ENCODE measurements around the gene SLC7A10. TPM values are rescaled to one million over a fixed set of nuclear protein-coding genes. Genes with fewer than 3 reads are reported as not detected.

Gene SLC7A10
- total RNA-seq, 2 experiments from 2014 or later = not detected

DNA sequence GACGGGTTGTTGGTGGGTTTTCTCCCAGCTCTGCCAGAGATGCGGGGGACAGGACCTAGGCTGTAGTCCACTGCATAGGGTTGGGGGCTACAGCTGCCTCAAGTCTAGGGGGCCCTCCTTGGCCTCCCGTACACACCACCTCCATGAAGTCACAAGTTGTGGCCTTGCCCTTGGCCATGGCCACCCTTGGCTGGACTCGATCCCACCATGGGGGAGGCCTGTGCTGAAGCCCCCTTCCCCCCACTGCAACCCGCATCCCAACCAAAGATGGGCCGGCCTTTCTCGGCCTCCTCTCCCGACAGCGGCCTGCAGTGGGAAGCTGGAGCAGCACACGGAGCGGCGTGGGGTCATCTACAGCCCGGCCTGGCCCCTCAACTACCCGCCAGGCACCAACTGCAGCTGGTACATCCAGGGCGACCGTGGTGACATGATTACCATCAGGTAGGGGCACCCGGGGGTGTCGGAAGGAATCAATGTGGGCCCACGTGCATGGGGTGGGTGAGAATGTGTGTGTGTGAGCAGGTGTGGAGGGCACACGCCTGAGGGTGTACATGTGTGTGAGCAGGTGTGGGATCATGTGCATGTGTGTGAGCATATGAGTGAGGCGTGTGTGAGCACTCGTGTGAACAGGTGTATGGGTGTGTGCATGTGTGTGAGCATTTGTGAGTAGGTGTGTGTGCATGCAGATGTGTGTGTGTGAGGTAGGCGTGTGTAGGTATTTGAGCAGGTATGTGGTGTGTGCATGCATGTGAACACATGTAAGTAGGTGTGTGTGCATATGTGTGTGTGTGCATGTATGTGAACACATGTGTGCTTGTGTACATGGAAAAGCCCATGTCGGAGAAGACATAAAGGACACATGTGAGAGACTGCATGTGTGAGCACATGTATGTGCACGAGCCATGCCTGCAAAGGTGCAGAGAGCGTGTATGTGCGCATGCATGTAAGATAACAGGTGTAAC lies 22.8 kb downstream of the SLC7A10 start:
- Histone ChIP-seq H3K9me2 (ENCODE audit: insufficient read depth, low read length) (no peaks in the 10 kb centered on the region), H2AFZ (ENCODE audit: low read length) (no peak overlapping the region), H3K27ac (ENCODE audit: low read depth, low read length, poor library complexity, severe bottlenecking) (no peak overlapping the region), H3K79me2 (ENCODE audit: insufficient read depth, low read depth, low read length) (no peaks in the 10 kb centered on the region), H3K4me2 (ENCODE audit: low read length) (no peak overlapping the region), H3K4me1 (ENCODE audit: insufficient read depth, low read length, poor library complexity, severe bottlenecking) (no peaks in the 10 kb centered on the region), H3K4me3 (ENCODE audit: low read depth, low read length, poor library complexity, severe bottlenecking) (no peak overlapping the region), H3K36me3 (ENCODE audit: insufficient read depth, low read length) (no peaks in the 10 kb centered on the region), H4K20me1 (ENCODE audit: insufficient read depth, low read length) (no peaks in the 10 kb centered on the region), H3K9me3 (ENCODE audit: low read length) (no peaks in the 10 kb centered on the region)
- CTCF ChIA-PET (ENCODE audit: unreplicated experiment) = no interaction called here
- intact Hi-C loops (cut with micrococcal nuclease; ENCODE audit: unreplicated experiment) = no loop called here
- POLR2A ChIA-PET = no interaction called here
- no peak for TF ChIP-seq EZH2phosphoT487 (IDR thresholded peaks at IDR 0.05; ENCODE audit: borderline replicate concordance, low read depth, low read length)
- TF ChIP-seq, protein P1, sequence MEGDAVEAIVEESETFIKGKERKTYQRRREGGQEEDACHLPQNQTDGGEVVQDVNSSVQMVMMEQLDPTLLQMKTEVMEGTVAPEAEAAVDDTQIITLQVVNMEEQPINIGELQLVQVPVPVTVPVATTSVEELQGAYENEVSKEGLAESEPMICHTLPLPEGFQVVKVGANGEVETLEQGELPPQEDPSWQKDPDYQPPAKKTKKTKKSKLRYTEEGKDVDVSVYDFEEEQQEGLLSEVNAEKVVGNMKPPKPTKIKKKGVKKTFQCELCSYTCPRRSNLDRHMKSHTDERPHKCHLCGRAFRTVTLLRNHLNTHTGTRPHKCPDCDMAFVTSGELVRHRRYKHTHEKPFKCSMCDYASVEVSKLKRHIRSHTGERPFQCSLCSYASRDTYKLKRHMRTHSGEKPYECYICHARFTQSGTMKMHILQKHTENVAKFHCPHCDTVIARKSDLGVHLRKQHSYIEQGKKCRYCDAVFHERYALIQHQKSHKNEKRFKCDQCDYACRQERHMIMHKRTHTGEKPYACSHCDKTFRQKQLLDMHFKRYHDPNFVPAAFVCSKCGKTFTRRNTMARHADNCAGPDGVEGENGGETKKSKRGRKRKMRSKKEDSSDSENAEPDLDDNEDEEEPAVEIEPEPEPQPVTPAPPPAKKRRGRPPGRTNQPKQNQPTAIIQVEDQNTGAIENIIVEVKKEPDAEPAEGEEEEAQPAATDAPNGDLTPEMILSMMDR (conservative IDR thresholded peaks at IDR 0.05; ENCODE audit: low read length) = no peak
- no TSS peak for BruUV-seq (replicated peaks)
- no peak for DNase-seq (ENCODE audit: low spot score)

DNA sequence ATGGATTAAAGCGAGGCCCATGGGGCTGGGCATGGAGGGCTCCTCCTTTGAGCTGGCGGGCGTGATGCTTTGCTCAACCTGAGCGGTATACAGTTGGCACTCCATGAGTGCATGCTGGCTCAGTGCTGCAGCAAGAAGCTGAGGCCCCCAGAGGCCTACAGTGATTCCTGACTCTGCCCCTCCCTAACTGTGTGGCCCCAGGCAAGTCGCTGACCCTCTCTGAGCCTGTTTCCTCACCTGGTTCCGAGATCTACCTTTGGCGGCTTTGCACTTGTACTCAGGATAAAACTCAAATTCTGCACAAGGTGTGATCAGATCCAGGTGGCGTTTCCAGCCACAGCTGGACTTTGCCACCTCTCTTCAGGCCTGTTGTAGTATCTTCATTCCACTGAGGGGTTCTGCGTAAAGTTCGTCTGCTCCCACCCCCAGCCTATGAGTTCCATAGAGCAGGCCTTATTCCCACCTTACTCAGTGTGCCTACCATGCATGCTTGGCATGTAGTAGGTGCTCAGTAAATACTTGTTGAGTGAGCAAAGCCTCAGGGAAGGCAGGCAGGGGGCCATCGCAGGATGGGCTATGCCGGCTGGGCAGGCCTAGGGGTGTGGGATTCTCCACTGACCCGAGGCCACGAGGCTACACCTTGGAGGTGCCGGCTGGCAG lies 23.6 kb downstream of the SLC7A10 start:
- H3K4me3 ChIP-seq (ENCODE audit: low read depth, low read length, poor library complexity, severe bottlenecking) = no peak overlapping the region
- H3K27ac ChIP-seq (ENCODE audit: low read depth, low read length, poor library complexity, severe bottlenecking) = no peak overlapping the region
- no peaks in the 10 kb centered on the region for H4K20me1 ChIP-seq (ENCODE audit: insufficient read depth, low read length)
- H2AFZ ChIP-seq (ENCODE audit: low read length) = no peak overlapping the region
- intact Hi-C loops (cut with micrococcal nuclease; ENCODE audit: unreplicated experiment) = no loop called here
- POLR2A ChIA-PET = no interaction called here
- H3K9me2 ChIP-seq (ENCODE audit: insufficient read depth, low read length) = no peaks in the 10 kb centered on the region
- H3K9me3 ChIP-seq (ENCODE audit: low read length) = no peaks in the 10 kb centered on the region
- no peaks in the 10 kb centered on the region for H3K4me1 ChIP-seq (ENCODE audit: insufficient read depth, low read length, poor library complexity, severe bottlenecking)
- no peaks in the 10 kb centered on the region for H3K36me3 ChIP-seq (ENCODE audit: insufficient read depth, low read length)
- CTCF ChIA-PET (ENCODE audit: unreplicated experiment) = interaction anchor here (0.6 kb wide), 1 partner anchor 120 kb away, joined by 3 read pairs; no protein-coding TSS in a partner anchor
- no peak for DNase-seq (ENCODE audit: low spot score)
- no TSS peak for BruUV-seq (replicated peaks)
- no peaks in the 10 kb centered on the region for H3K79me2 ChIP-seq (ENCODE audit: insufficient read depth, low read depth, low read length)
- H3K4me2 ChIP-seq (ENCODE audit: low read length) = no peak overlapping the region
- TF ChIP-seq, protein P1 (conservative IDR thresholded peaks at IDR 0.05; ENCODE audit: low read length) = no peak
- TF ChIP-seq EZH2phosphoT487 (IDR thresholded peaks at IDR 0.05; ENCODE audit: borderline replicate concordance, low read depth, low read length) = no peak
